WTC11 (cell line): ENCODE data around the gene TENT4B. TPM values are rescaled to one million over a fixed set of nuclear protein-coding genes. Genes with fewer than 3 reads are reported as not detected.

Source experiments
- ATAC-seq: fragments of 200-7000 bp; cut with Tn5 transposase; 2 replicates; pipeline ENCODE4 v1.10.0; 2021; ENCODE audit warnings: mild to moderate bottlenecking, moderate library complexity
- CTCF ChIA-PET: fragments of 300-600 bp; sonication (Branson Sonifier 250); formaldehyde crosslinking; loops from one replicate; lab custom pipeline; 2021; ENCODE audit warnings: antibody characterized with exemption; lab: Charles Lee
- POLR2A ChIA-PET: fragments of 350-600 bp; sonication (Branson Sonifier 250); formaldehyde crosslinking; loops from one replicate; lab custom pipeline; 2021; ENCODE audit warnings: antibody characterized with exemption; lab: Charles Lee
- DNase-seq: peaks from one replicate; pipeline ENCODE4 v3.0.0; 2021; ENCODE audit warnings: low spot score
- H3K27ac Mint-ChIP-seq: 2 replicates; pipeline ENCODE4 v1.8.0; 2021; ENCODE audit warnings: mixed read lengths
- H3K27me3 Mint-ChIP-seq: 2 replicates; pipeline ENCODE4 v1.8.0; 2021; ENCODE audit warnings: low read depth, mild to moderate bottlenecking, moderate library complexity, mixed read lengths
- H3K36me3 Mint-ChIP-seq: 2 replicates; pipeline ENCODE4 v1.8.0; 2021; ENCODE audit warnings: mixed read lengths
- H3K4me1 Mint-ChIP-seq: 2 replicates; pipeline ENCODE4 v1.8.0; 2022; ENCODE audit warnings: mixed read lengths
- H3K4me3 Mint-ChIP-seq: 2 replicates; pipeline ENCODE4 v1.8.0; 2021; ENCODE audit warnings: mild to moderate bottlenecking, moderate library complexity, mixed read lengths
- H3K9me3 Mint-ChIP-seq: 2 replicates; pipeline ENCODE4 v1.8.0; 2021; ENCODE audit warnings: mixed read lengths
- ELF4 ChIP-seq: sonication (generic); formaldehyde crosslinking; IDR thresholded peaks from 2 replicates; pipeline ENCODE4 v1.8.1; 2022; ENCODE audit warnings: low read depth, mild to moderate bottlenecking, moderate library complexity, missing genetic modification reagents
- ERG ChIP-seq: fragments of 250-450 bp; sonication (Bioruptor Pico); IDR thresholded peaks from 2 replicates; pipeline ENCODE4 v1.8.0; 2021; ENCODE audit warnings: mild to moderate bottlenecking
- GRHL2 ChIP-seq: fragments of 250-450 bp; sonication (Bioruptor Pico); IDR thresholded peaks from 2 replicates; pipeline ENCODE4 v1.8.0; 2022; ENCODE audit warnings: mild to moderate bottlenecking, moderate library complexity; ENCODE audit not compliant: insufficient replicate concordance, severe bottlenecking
- GTF2I ChIP-seq: fragments of 250-450 bp; sonication (Bioruptor Pico); conservative IDR thresholded peaks from 2 replicates; pipeline ENCODE4 v1.4.0; 2021; ENCODE audit warnings: mild to moderate bottlenecking
- NFATC4 ChIP-seq: fragments of 250-450 bp; sonication (Bioruptor Pico); IDR thresholded peaks from 2 replicates; pipeline ENCODE4 v1.9.0; 2021; ENCODE audit warnings: mild to moderate bottlenecking
- PRRX2 ChIP-seq: fragments of 250-450 bp; sonication (Bioruptor Pico); IDR thresholded peaks from 2 replicates; pipeline ENCODE4 v1.8.0; 2021; ENCODE audit warnings: mild to moderate bottlenecking
- SMAD3 ChIP-seq: sonication (generic); formaldehyde crosslinking; IDR thresholded peaks from 2 replicates; pipeline ENCODE4 v1.8.0; 2022; ENCODE audit warnings: missing genetic modification reagents, mild to moderate bottlenecking, borderline replicate concordance
- SOX15 ChIP-seq: fragments of 250-450 bp; sonication (Bioruptor Pico); IDR thresholded peaks from 2 replicates; pipeline ENCODE4 v1.9.0; 2021; ENCODE audit warnings: mild to moderate bottlenecking
- ZNF281 ChIP-seq: sonication (generic); formaldehyde crosslinking; IDR thresholded peaks from 2 replicates; pipeline ENCODE4 v1.8.0; 2023; ENCODE audit warnings: mild to moderate bottlenecking, missing genetic modification reagents
- total RNA-seq: library from RNA; stranded (reverse); gene quantifications from 3 replicates; pipeline ENCODE4 v1.2.3, GENCODE V29; 2021
- TF ChIP-seq, protein P1 (sequence below): sonication (generic); formaldehyde crosslinking; IDR thresholded peaks from 2 replicates; pipeline ENCODE4 v1.8.1; 2023; ENCODE audit warnings: mild to moderate bottlenecking, missing genetic modification reagents, borderline replicate concordance
- TF ChIP-seq, protein P2 (sequence below): fragments of 250-450 bp; sonication (Bioruptor Pico); IDR thresholded peaks from 2 replicates; pipeline ENCODE4 v1.9.0; 2021; ENCODE audit warnings: moderate library complexity, mild to moderate bottlenecking, inconsistent platforms, borderline replicate concordance
- TF ChIP-seq, protein P3 (sequence below): sonication (generic); formaldehyde crosslinking; IDR thresholded peaks from 2 replicates; pipeline ENCODE4 v1.8.0; 2022; ENCODE audit warnings: mild to moderate bottlenecking, missing genetic modification reagents
- TF ChIP-seq, protein P4 (sequence below): sonication (generic); formaldehyde crosslinking; IDR thresholded peaks from 2 replicates; pipeline ENCODE4 v1.8.1; 2022; ENCODE audit warnings: missing genetic modification reagents, borderline replicate concordance

TENT4B gene
- total RNA-seq, 1 experiment from 2014 or later, result 14.3 TPM

- no peak overlapping the region for H3K4me3 Mint-ChIP-seq
- no peak for TF ChIP-seq GRHL2 (CRISPR knock-in tag)
- TF ChIP-seq, protein P1, sequence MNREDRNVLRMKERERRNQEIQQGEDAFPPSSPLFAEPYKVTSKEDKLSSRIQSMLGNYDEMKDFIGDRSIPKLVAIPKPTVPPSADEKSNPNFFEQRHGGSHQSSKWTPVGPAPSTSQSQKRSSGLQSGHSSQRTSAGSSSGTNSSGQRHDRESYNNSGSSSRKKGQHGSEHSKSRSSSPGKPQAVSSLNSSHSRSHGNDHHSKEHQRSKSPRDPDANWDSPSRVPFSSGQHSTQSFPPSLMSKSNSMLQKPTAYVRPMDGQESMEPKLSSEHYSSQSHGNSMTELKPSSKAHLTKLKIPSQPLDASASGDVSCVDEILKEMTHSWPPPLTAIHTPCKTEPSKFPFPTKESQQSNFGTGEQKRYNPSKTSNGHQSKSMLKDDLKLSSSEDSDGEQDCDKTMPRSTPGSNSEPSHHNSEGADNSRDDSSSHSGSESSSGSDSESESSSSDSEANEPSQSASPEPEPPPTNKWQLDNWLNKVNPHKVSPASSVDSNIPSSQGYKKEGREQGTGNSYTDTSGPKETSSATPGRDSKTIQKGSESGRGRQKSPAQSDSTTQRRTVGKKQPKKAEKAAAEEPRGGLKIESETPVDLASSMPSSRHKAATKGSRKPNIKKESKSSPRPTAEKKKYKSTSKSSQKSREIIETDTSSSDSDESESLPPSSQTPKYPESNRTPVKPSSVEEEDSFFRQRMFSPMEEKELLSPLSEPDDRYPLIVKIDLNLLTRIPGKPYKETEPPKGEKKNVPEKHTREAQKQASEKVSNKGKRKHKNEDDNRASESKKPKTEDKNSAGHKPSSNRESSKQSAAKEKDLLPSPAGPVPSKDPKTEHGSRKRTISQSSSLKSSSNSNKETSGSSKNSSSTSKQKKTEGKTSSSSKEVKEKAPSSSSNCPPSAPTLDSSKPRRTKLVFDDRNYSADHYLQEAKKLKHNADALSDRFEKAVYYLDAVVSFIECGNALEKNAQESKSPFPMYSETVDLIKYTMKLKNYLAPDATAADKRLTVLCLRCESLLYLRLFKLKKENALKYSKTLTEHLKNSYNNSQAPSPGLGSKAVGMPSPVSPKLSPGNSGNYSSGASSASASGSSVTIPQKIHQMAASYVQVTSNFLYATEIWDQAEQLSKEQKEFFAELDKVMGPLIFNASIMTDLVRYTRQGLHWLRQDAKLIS (CRISPR knock-in tag), result no peak
- TF ChIP-seq SOX15 (CRISPR knock-in tag), result no peak
- TF ChIP-seq SMAD3 (CRISPR knock-in tag), result no peak
- no peak for TF ChIP-seq ERG (CRISPR knock-in tag)
- TF ChIP-seq, protein P2, sequence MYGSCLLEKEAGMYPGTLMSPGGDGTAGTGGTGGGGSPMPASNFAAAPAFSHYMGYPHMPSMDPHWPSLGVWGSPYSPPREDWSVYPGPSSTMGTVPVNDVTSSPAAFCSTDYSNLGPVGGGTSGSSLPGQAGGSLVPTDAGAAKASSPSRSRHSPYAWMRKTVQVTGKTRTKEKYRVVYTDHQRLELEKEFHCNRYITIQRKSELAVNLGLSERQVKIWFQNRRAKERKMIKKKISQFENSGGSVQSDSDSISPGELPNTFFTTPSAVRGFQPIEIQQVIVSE (CRISPR knock-in tag), result no peak
- TF ChIP-seq ZNF281 (CRISPR knock-in tag), result no peak
- no peak for TF ChIP-seq ELF4 (CRISPR knock-in tag)
- TF ChIP-seq, protein P3, sequence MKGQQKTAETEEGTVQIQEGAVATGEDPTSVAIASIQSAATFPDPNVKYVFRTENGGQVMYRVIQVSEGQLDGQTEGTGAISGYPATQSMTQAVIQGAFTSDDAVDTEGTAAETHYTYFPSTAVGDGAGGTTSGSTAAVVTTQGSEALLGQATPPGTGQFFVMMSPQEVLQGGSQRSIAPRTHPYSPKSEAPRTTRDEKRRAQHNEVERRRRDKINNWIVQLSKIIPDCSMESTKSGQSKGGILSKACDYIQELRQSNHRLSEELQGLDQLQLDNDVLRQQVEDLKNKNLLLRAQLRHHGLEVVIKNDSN (CRISPR knock-in tag), result no peak
- TF ChIP-seq PRRX2 (CRISPR knock-in tag), result no peak
- TF ChIP-seq, protein P4, sequence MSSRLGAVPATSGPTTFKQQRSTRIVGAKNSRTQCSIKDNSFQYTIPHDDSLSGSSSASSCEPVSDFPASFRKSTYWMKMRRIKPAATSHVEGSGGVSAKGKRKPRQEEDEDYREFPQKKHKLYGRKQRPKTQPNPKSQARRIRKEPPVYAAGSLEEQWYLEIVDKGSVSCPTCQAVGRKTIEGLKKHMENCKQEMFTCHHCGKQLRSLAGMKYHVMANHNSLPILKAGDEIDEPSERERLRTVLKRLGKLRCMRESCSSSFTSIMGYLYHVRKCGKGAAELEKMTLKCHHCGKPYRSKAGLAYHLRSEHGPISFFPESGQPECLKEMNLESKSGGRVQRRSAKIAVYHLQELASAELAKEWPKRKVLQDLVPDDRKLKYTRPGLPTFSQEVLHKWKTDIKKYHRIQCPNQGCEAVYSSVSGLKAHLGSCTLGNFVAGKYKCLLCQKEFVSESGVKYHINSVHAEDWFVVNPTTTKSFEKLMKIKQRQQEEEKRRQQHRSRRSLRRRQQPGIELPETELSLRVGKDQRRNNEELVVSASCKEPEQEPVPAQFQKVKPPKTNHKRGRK (CRISPR knock-in tag), result no peak
- TF ChIP-seq NFATC4, result no peak
- TF ChIP-seq GTF2I (CRISPR knock-in tag), result no peak
- TF ChIP-seq, all 79 proteins: peak for 0
- Mint-ChIP-seq H3K27ac (no peak overlapping the region), H3K27me3 (no peaks in the 10 kb centered on the region), H3K9me3 (no peaks in the 10 kb centered on the region), H3K4me1 (peaks cover 14% of the 10 kb centered on the region), H3K36me3 (no peaks in the 10 kb centered on the region)
- CTCF ChIA-PET, result interaction anchor here (4.0 kb wide), 1 partner anchor 20 kb away, joined by 14 read pairs; no protein-coding TSS in a partner anchor
- DNase-seq (no peak), ATAC-seq (no peak)
- POLR2A ChIA-PET, result interaction anchor here (1.2 kb wide), 1 partner anchor 20 kb away, joined by 3 read pairs; no protein-coding TSS in a partner anchor
Measured at GRCh38 chr16:50190292-50190691, 37.2 kb downstream of the TENT4B start.
